ENCODE measurements around the gene SHQ1.
"Not testable (repeated sequence)": the region's sequence is repeated elsewhere in the genome, so short reads cannot be mapped to it uniquely, and the experiment has no call there.

GRCh38 chr3:72710471-72710870 lies 137.8 kb downstream of the SHQ1 start:
- TF ChIP-seq POLR2A, CTCF (IDR thresholded peaks at IDR 0.05): not testable (repeated sequence)
